GM12878 (cell line): ENCODE data around the gene POMC. TPM values are rescaled to one million over a fixed set of nuclear protein-coding genes. Genes with fewer than 3 reads are reported as not detected.

ENCODE experiments used
- ATAC-seq: fragments of 200-7000 bp; cut with Tn5 transposase; 3 replicates; pipeline ENCODE4 v1.9.1; 2020; ENCODE audit warnings: mild to moderate bottlenecking, moderate library complexity
- BruUV-seq: library from RNA; stranded (reverse); fragments of 400-500 nt; replicated peaks from 2 replicates; lab custom pipeline; 2021; lab: Mats Ljungman, UMichigan
- CTCF ChIA-PET: fragments of 300-600 bp; sonication (Branson Sonifier 250); formaldehyde crosslinking; extraction: SDS; loops from one replicate; lab custom pipeline; 2021; ENCODE audit warnings: inconsistent platforms; lab: Yijun Ruan, JAX
- POLR2A ChIA-PET: fragments of 350-600 bp; formaldehyde crosslinking; extraction: SDS; loops from one replicate; lab custom pipeline; 2021; ENCODE audit warnings: inconsistent platforms; lab: Charles Lee
- RAD21 ChIA-PET: fragments of 300-600 bp; sonication (Branson Sonifier 250); formaldehyde crosslinking; loops from one replicate; lab custom pipeline; 2023; ENCODE audit warnings: antibody characterized with exemption; ENCODE audit not compliant: unreplicated experiment; lab: Charles Lee
- SMC1A ChIA-PET: fragments of 300-600 bp; sonication (Branson Sonifier 250); formaldehyde crosslinking; loops from one replicate; lab custom pipeline; 2023; ENCODE audit not compliant: unreplicated experiment, uncharacterized antibody; lab: Charles Lee
- DNase-seq: peaks from one replicate; pipeline ENCODE4 v3.0.0-alpha.2; 2011; ENCODE audit warnings: low read depth, low spot score
- FAIRE-seq: peaks from 3 replicates; lab custom pipeline; 2011; peaks lifted over from hg19 to GRCh38; lab: Jason Lieb, UNC
- H2AFZ ChIP-seq: 2 replicates; pipeline ENCODE4 v1.6.0; 2011; ENCODE audit warnings: low read depth, low read length, control low read depth; ENCODE audit not compliant: control insufficient read depth
- H3K27ac ChIP-seq: 2 replicates; pipeline ENCODE4 v1.5.1; 2011; ENCODE audit warnings: control low read depth; ENCODE audit not compliant: control insufficient read depth, insufficient read depth
- H3K27me3 ChIP-seq, 2 experiments: replicated peaks in 1 of 2; 2 replicates each; pipeline versions ENCODE4 v1.6.0 to v1.6.1; 2011; ENCODE audit warnings: low read length in 1 of 2; ENCODE audit not compliant: control insufficient read depth in 2 of 2, insufficient read depth in 2 of 2
- H3K36me3 ChIP-seq, 2 experiments: 2 replicates each; pipeline ENCODE4 v1.5.1; 2011; ENCODE audit warnings: low read length in 1 of 2; ENCODE audit not compliant: control insufficient read depth in 2 of 2, insufficient read depth in 2 of 2
- H3K4me1 ChIP-seq: 2 replicates; pipeline ENCODE4 v1.6.1; 2011; ENCODE audit warnings: mild to moderate bottlenecking, low read length, moderate library complexity, mixed read lengths; ENCODE audit not compliant: control insufficient read depth, insufficient read depth
- H3K4me2 ChIP-seq: 2 replicates; pipeline ENCODE4 v1.6.0; 2011; ENCODE audit warnings: control low read depth; ENCODE audit not compliant: control insufficient read depth, insufficient read depth
- H3K4me3 ChIP-seq: fragments of 200-600 bp; sonication (generic); 2 replicates; pipeline ENCODE4 v1.5.1; 2016
- H3K79me2 ChIP-seq: 2 replicates; pipeline ENCODE4 v1.6.0; 2011; ENCODE audit warnings: low read length; ENCODE audit not compliant: control insufficient read depth, insufficient read depth
- H3K9ac ChIP-seq: 2 replicates; pipeline ENCODE4 v1.8.0; 2011; ENCODE audit warnings: low read length, control low read depth, mixed read lengths; ENCODE audit not compliant: control insufficient read depth, insufficient read depth
- H3K9me3 ChIP-seq: replicated peaks from 3 replicates; pipeline ENCODE4 v1.5.1; 2011; ENCODE audit warnings: mild to moderate bottlenecking, low read length; ENCODE audit not compliant: control insufficient read depth, insufficient read depth
- H4K20me1 ChIP-seq: 2 replicates; pipeline ENCODE4 v1.6.0; 2011; ENCODE audit not compliant: control insufficient read depth, insufficient read depth
- ATF3 ChIP-seq: IDR thresholded peaks from 2 replicates; pipeline ENCODE4 v1.6.1; 2011; ENCODE audit warnings: low read depth, mild to moderate bottlenecking, low read length, moderate library complexity, borderline replicate concordance; ENCODE audit errors: extremely low read depth
- BMI1 ChIP-seq: fragments of 450-650 bp; IDR thresholded peaks from 2 replicates; pipeline ENCODE4 v1.6.1; 2016; ENCODE audit warnings: mild to moderate bottlenecking, moderate library complexity, borderline replicate concordance
- BRCA1 ChIP-seq: IDR thresholded peaks from 2 replicates; pipeline ENCODE4 v1.6.1; 2011; ENCODE audit warnings: low read depth, low read length, improper control_type of control experiment
- CBX3 ChIP-seq: fragments of 200-600 bp; sonication (generic); IDR thresholded peaks from 2 replicates; pipeline ENCODE4 v1.6.1; 2016; ENCODE audit warnings: low read depth, borderline replicate concordance
- EGR1 ChIP-seq, 2 experiments: IDR thresholded peaks; 1 replicate in 1 of 2; 2 replicates in 1 of 2; pipeline ENCODE4 v1.6.1; 2011 to 2012; ENCODE audit warnings: low read depth in 2 of 2, low read length in 2 of 2, borderline replicate concordance in 1 of 2, mild to moderate bottlenecking in 1 of 2, moderate library complexity in 1 of 2
- EP300 ChIP-seq, 2 experiments: fragments of 150-350 bp in 1 of 2; IDR thresholded peaks; 2 replicates each; pipeline ENCODE4 v1.6.1; 2011 to 2012; ENCODE audit warnings: low read depth in 2 of 2, low read length in 2 of 2, borderline replicate concordance in 1 of 2, improper control_type of control experiment in 1 of 2, inconsistent platforms in 1 of 2; ENCODE audit not compliant: control insufficient read depth in 1 of 2
- LARP7 ChIP-seq: fragments of 450-650 bp; IDR thresholded peaks from 2 replicates; pipeline ENCODE4 v1.6.1; 2017; ENCODE audit warnings: mild to moderate bottlenecking
- MEF2B ChIP-seq: fragments of 450-650 bp; IDR thresholded peaks from 2 replicates; pipeline ENCODE4 v1.6.1; 2018; ENCODE audit warnings: mild to moderate bottlenecking, moderate library complexity; ENCODE audit not compliant: partially characterized antibody, poor library complexity, severe bottlenecking
- PAX5 ChIP-seq: IDR thresholded peaks from 2 replicates; pipeline ENCODE4 v1.6.1; 2011; ENCODE audit warnings: low read depth, low read length, borderline replicate concordance
- RBBP5 ChIP-seq: fragments of 200-600 bp; sonication (generic); conservative IDR thresholded peaks from 2 replicates; pipeline ENCODE4 v1.6.1; 2016
- SMAD1 ChIP-seq: fragments of 450-650 bp; IDR thresholded peaks from 2 replicates; pipeline ENCODE4 v1.6.1; 2018; ENCODE audit warnings: mild to moderate bottlenecking, low read depth; ENCODE audit not compliant: partially characterized antibody
- SPI1 ChIP-seq: IDR thresholded peaks from 2 replicates; pipeline ENCODE4 v1.6.1; 2011; ENCODE audit warnings: low read depth, mild to moderate bottlenecking, low read length, moderate library complexity, borderline replicate concordance; ENCODE audit not compliant: insufficient read depth
- TAF1 ChIP-seq: IDR thresholded peaks from 2 replicates; pipeline ENCODE4 v1.6.1; 2011; ENCODE audit warnings: mild to moderate bottlenecking, low read depth, low read length, borderline replicate concordance
- YBX1 ChIP-seq: fragments of 450-650 bp; IDR thresholded peaks from 2 replicates; pipeline ENCODE4 v1.6.1; 2016; ENCODE audit warnings: antibody characterized with exemption
- ZBTB33 ChIP-seq: fragments of 450-650 bp; IDR thresholded peaks from 2 replicates; pipeline ENCODE4 v1.6.1; 2017; ENCODE audit warnings: mild to moderate bottlenecking
- ZNF384 ChIP-seq: IDR thresholded peaks from 2 replicates; pipeline ENCODE4 v1.6.1; 2012; ENCODE audit warnings: low read depth, mild to moderate bottlenecking, low read length, improper control_type of control experiment, borderline replicate concordance
- ZNF592 ChIP-seq: fragments of 450-650 bp; IDR thresholded peaks from 2 replicates; pipeline ENCODE4 v1.6.1; 2017; ENCODE audit warnings: mild to moderate bottlenecking, moderate library complexity
- ZNF622 ChIP-seq: fragments of 450-650 bp; IDR thresholded peaks from 2 replicates; pipeline ENCODE4 v1.6.1; 2017; ENCODE audit warnings: mild to moderate bottlenecking, inconsistent platforms
- WGBS: methylation state at CpG from one replicate; pipeline ENCODE4 v1.1.6; 2016; ENCODE audit warnings: low lambda C conversion rate; ENCODE audit not compliant: insufficient replicate concordance, insufficient coverage; ENCODE audit errors: missing lambda C conversion rate; 5-methylcytosine and 5-hydroxymethylcytosine counted together
- in situ Hi-C: fragments of 300-500 bp; cut with MboI; formaldehyde crosslinking; loops from 9 replicates; pipeline ENCODE4 v1.14.3; 2018; ENCODE audit warnings: mixed read lengths
- intact Hi-C: fragments of 100-400 bp; cut with micrococcal nuclease; formaldehyde crosslinking; loops from one replicate; pipeline ENCODE4 v1.14.2; 2022; ENCODE audit not compliant: unreplicated experiment
- polyA plus RNA-seq, 11 experiments: library from polyadenylated mRNA; depleted of rRNA in 4 of 11; unstranded in 6 of 11; stranded (reverse) in 5 of 11; fragments of >200 nt; fragmentation: Nextera tagmentation in 4 of 11; fragmentation: Illumina TruSeq in 1 of 11; extraction: Ambion mirVana in 4 of 11; extraction: Trizol in 1 of 11; gene quantifications; 1 replicate in 1 of 11; 2 replicates in 10 of 11; pipeline versions ENCODE4 v1.2.1 to v1.2.3, GENCODE V29; 2011 to 2016; ENCODE audit warnings: inconsistent platforms in 2 of 11, missing spikeins in 2 of 11, low read depth in 1 of 11
- total RNA-seq, 4 experiments: library from RNA; depleted of rRNA in 3 of 4; stranded (reverse); fragments of >200 nt in 3 of 4; fragmentation: Illumina TruSeq in 1 of 4; extraction: Trizol in 1 of 4; gene quantifications; 2 replicates each; pipeline versions ENCODE4 v1.2.1 to v1.2.3, GENCODE V29; 2013 to 2021

The POMC gene
- total and polyA plus RNA-seq, 10 of the 15 experiments (the other 5 are each of a cell fraction or from before 2014, with no cell fraction given), result 0.05 to 14.7 (median 6.8) TPM; not detected in 1

DNA sequence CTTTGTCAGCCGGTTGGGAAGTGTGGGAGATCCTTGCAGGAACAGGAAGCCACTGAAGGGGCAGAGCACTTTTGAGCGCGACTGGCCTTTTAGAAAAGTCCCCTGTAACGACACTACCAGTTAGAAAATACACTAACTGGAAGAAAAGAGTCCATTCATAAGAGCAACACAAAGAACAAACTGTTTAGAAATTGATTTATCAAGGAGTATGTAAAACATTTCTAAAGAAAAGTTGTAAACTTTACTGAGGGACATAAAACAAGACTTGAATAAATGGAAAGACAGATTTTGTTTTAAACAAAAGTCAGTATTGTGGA is 29.8 kb upstream of the POMC start:
- in situ Hi-C loops, result loop anchor here (5.0 kb wide), 1 partner anchor 221 kb away; no protein-coding TSS in a partner anchor
- Histone ChIP-seq H3K4me2 (no peak overlapping the region), H3K4me3 (no peak overlapping the region), H3K4me1 (peaks cover 7% of the 10 kb centered on the region), H2AFZ (no peak overlapping the region), H3K79me2 (no peaks in the 10 kb centered on the region), H3K27me3 (no peaks in the 10 kb centered on the region), H3K27ac (no peak overlapping the region), H4K20me1 (no peaks in the 10 kb centered on the region), H3K9ac (no peak overlapping the region), H3K9me3 (no peaks in the 10 kb centered on the region), H3K36me3 (no peaks in the 10 kb centered on the region)
- ChIA-PET POLR2A (no interaction called here), RAD21 (interaction anchor here (2.0 to 5.0 kb wide), 2 partner anchors 31 to 33 kb away, joined by 6 to 79 read pairs; no protein-coding TSS in a partner anchor), SMC1A (interaction anchor here (3.5 kb wide), 1 partner anchor 31 kb away, joined by 70 read pairs; the partner anchor contains the start of gene POMC), CTCF (interaction anchor here (0.8 to 4.4 kb wide), 5 partner anchors 8 to 221 kb away, joined by 3 to 132 read pairs (median 27); no protein-coding TSS in a partner anchor)
- WGBS, result 7% methylated on average over 4 of the region's 4 CpGs
- intact Hi-C loops, result no loop called here
- no TSS peak for BruUV-seq
- FAIRE-seq (no peak), ATAC-seq (no peak), DNase-seq (no peak)
- TF ChIP-seq ATF3 (no peak), ZNF622 (no peak), ZNF592 (no peak), BRCA1 (no peak), YBX1 (no peak), EGR1 (IDR thresholded peaks at IDR 0.05; ENCODE audit: borderline replicate concordance in 1 of 2, low read depth in 2 of 2, low read length in 2 of 2) (no peak), MEF2B (no peak), SMAD1 (no peak), LARP7 (no peak), SPI1 (no peak), BMI1 (no peak), TAF1 (no peak), ZNF384 (no peak), PAX5 (no peak), ZBTB33 (no peak), EP300 (IDR thresholded peaks at IDR 0.05; ENCODE audit: borderline replicate concordance in 1 of 2, control insufficient read depth in 1 of 2, low read depth in 2 of 2, low read length in 2 of 2) (no peak), RBBP5 (no peak), CBX3 (no peak)
